GM12873 (cell line): ENCODE measurements around the gene METRNL.

Experiments used
- TF ChIP-seq, protein P1 (sequence below): IDR thresholded peaks from 2 replicates; pipeline ENCODE4 v1.5.1; 2012; ENCODE audit warnings: low read depth, mild to moderate bottlenecking, moderate library complexity, low read length, control low read depth; ENCODE audit not compliant: insufficient read depth; ENCODE audit errors: missing control alignments

METRNL gene

DNA sequence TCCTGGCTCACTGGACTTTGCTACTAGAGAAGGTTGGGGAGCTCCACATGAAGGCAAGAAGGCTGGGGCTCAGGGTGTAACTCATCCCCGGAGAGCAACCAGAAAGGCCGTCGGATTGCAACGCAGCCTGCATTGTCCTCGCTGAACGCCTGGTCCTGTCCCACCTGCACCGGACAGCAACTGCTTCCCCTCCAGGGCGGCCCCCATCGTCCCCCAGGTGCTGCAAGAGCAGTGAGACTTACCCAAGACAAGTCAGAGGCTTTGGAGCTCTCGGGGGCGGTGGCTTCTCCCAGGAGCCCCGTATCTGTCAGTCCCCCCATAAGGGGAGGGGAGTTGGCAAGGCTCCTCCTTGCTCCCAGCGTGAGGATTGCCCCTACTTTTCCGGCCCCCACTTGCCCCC lies 18.4 kb downstream of the METRNL start:
- TF ChIP-seq, protein P1, sequence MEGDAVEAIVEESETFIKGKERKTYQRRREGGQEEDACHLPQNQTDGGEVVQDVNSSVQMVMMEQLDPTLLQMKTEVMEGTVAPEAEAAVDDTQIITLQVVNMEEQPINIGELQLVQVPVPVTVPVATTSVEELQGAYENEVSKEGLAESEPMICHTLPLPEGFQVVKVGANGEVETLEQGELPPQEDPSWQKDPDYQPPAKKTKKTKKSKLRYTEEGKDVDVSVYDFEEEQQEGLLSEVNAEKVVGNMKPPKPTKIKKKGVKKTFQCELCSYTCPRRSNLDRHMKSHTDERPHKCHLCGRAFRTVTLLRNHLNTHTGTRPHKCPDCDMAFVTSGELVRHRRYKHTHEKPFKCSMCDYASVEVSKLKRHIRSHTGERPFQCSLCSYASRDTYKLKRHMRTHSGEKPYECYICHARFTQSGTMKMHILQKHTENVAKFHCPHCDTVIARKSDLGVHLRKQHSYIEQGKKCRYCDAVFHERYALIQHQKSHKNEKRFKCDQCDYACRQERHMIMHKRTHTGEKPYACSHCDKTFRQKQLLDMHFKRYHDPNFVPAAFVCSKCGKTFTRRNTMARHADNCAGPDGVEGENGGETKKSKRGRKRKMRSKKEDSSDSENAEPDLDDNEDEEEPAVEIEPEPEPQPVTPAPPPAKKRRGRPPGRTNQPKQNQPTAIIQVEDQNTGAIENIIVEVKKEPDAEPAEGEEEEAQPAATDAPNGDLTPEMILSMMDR, result no peak

DNA sequence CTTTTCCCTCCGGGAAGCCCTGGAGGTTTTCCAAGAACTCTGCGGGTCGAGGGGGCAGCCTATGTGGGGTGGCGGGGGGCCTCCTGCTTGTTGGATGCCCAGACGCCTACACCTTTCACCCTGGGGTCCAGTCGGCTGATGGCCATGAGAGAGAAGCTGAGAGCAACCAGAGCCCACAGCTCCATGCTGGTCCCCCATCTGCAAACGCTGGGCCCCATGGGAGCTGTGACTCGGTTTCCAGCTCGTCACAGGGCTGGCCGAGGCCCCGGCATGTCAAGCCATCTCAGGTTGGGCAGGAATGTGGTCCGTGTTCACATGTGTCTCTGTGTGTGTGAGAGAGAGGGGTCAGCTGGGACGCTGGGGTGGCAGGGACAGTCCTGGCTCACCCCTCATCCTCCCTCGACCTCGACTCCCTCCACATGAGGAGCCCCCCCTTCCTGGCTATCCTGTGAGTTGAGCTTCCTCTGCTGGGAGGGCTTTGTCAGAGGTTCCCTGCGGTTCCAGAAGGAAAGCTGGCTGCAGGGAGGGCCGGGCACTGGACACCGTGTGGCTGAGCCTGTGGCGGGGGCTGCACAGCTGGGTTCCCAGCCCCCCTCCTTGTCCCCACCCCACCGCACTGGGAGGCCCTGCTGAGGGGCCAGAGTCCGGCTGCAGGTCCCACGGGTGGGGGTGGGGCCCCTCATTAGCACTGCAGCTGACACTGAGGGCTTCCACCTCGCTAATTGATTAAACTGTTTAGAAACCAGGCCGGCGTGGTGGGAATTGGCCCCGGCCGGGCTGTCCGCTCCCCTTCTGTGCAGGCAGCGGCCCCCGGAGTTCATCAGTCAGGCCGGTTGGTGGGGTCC lies 19.1 kb downstream of the METRNL start:
- TF ChIP-seq, protein P1, result no peak

DNA sequence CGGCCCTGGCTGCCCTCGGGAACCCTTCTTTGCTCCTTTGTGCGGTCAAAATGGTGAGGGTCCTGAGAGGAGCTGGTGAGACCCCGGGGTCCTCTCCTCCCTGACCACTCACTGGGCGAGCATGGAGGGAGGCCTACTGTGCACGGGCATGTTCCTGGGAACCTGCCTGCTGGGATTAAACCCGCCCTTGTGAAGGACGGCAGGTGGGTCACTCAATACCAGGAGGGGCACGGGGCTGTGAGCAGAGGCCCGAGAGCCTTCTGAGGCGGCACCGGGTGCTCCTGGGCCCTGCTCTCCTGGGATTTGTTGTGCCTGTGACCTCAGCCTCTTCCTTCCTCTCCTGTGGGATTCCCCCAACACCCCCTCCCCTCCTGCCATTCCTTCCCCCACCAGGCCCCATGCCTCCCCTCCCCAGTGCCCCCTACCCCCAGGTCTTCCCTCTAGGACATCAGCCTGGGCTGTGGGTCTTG lies 19.7 kb downstream of the METRNL start:
- TF ChIP-seq, protein P1, result no peak

DNA sequence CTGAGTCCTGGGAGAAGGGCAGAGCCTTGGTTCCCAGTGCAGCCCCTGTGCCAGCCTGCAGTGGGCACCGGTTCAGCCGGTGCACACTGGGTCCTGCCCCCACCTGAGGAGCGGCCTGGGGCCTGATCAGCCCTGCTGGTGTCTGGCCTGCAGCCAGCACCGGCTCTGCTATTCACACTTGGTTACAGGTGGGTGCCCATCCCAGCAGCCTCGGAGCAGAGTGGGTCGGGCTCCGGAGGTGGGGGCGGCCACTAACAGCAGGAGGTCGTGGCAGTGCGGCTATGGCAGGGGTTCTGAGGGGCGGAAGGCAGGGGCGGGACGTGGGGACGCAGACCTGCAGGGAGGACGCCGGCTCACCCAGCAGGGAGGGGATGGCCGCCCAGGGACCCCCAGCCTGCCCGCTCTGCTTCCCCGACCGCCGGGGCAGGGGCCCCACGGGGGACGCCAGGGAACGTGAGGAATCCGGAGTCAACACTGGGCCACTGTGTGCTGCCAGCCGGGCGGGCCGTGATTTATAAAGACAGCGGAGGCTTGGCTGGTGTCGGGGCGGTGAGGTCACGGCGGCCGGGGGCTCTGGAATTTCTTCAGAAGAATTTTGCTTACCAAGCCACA lies 20.3 kb downstream of the METRNL start:
- TF ChIP-seq, protein P1, result no peak

DNA sequence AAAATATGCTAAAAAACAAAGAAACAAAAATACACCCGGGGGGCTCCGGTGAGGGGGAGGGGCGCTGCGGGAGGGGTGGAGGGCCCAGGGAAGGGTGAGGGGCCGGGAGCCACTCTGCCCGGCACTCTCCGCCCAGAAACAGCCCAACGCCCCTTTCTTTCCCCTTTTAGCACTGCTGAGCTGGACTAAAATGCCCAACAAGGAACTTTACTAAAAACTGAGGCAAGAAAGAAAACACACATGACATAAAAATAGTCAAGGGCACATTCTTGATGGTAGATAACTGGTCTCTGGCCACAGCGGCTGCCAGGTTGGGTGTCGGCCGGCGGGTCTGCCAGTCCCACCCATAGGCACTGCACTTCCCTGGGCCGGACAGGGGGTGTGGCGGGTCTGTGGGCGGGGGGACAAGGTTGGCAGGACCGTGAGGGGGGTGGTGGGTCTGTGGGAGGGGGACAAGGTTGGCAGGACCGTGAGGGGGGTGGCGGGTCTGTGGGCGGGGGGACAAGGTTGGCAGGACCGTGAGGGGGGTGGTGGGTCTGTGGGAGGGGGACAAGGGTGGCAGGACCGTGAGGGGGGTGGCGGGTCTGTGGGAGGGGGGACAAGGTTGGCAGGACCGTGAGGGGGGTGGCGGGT lies 20.9 kb downstream of the METRNL start:
- TF ChIP-seq, protein P1, result no peak

DNA sequence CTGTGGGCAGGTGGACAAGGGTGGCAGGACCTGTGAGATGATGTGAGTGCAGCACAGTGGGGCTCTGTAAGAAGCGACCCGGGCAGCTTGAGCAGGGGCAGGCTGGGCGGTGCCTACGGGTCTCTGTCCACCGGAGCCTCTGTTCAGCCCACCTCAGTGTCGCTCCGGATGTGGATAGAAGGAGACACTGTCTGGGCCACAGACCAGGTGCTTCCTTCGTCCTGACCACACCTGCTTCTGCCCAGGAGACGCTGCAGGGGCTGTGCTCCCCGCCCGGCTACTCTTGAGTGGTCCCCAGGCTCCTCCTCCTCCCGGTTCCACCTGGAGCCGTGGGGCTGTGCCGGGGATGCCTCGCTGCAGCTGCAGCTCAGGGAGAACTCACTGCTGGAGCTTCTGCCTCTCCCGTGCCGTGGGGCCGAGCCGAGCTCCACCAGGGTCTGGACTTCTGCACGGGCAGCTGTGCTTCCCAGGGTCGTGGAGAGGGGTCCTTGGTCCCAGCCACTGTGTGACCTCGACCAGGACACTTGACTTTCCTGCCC lies 21.5 kb downstream of the METRNL start:
- TF ChIP-seq, protein P1, result no peak

DNA sequence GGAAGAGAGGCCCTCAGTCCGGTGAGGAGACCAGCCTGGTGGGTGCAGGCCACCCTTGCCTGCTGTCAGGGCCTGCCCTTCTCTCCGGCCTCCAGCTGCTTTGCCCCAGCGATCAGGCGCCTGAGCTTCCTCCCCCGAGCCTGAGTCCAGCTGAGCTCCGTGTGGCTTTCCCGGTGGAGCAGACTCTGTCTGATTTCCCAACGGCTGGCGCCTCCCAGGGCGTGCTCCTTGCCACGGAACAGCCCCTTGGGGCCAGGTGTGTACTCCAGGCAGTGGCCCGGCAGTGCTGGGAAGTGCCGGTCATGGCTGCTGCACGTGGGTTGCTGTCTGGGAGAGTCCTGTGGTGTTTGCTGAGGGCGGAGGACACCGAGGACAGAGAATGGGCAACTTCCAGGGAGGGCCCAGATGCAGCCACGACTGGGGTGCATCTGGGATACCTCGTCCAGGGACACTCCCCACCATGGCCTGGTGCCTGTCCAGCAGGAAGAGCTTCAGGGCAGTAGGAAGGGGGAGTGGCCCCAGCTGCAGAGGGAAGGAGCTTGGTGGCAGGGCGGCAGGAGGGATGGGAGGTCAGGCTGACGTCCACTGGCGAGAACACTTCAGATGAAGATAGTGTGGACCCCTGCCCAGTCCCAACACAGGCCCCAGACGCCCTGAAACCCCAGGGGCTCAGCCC lies 22.5 kb downstream of the METRNL start:
- TF ChIP-seq, protein P1, result no peak
